GM18502 (cell line): ENCODE data around the gene HOXD3.

Experiments used
- ATAC-seq: cut with Tn5 transposase; IDR thresholded peaks from one replicate; pipeline ENCODE4 v1.9.1; 2021; ENCODE audit warnings: mild to moderate bottlenecking; ENCODE audit not compliant: unreplicated experiment, poor library complexity

The HOXD3 gene

GRCh38 chr2:176174824-176175708, 18.0 kb downstream of the HOXD3 start:
- ATAC-seq = no peak

DNA sequence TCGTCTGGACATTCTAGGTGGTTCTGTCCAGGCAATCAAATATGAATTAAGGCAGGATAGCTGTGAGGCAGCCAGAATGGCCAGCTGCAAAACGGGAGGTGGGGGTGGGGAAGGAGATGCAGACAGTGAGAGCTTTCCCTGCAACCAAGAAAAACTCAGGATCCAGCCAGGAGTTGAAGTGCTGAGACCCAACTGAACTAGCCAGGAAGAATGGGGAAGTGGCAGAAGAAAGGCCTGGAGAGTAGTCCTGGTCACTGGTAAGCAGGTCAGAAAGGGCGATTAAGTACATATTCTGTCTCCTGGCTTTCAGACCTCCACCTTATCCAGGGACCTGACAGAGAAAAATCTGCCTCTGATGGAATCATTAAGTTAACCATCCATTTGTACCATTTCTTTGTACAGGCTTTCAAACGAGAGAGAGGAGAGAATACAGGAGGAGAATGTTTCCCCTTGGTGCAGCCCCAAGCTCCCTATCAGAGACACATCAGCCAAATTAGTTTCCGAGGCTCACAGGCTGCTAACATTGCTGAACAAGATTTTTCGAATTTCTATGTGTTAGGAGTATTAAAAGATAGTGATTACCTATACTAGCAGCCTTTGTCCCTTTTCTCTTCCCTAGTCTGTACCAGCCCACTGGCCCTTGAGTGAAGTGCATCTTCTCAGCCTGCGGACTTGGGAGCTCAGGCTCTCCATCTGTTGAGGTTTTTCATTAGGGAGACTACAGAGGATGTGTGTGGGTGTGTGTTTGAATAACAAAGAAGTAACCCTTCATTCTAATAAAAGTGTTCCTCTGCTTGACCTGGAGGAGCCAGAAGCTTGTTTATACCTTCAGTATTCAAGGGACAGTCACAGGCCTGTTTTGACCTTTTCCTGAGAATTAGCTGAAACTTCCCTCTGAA, 18.9 kb downstream of the HOXD3 start:
- ATAC-seq = no peak

DNA sequence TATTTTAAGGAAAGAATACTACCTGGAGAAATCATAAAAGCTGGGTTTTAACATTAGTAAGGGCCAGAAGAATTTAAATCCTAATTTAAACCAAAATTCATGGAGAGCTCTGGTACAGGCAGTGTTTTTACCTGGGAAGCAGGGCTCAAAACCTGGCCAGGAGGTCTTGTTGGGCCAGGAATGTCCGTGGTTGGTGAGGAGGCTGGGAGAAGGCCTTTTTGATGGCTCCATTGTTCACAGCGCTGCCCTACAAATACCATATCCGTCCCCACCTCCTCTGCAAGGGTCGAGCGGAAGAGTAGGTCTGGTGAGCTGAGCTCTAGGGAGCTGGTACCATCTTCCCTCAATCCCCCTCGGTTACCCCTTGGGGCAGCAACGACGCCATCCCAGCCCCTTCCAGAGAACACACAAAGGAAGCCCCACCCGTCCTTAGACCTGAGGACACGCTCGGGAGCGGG, 20.5 kb downstream of the HOXD3 start:
- ATAC-seq = no peak

DNA sequence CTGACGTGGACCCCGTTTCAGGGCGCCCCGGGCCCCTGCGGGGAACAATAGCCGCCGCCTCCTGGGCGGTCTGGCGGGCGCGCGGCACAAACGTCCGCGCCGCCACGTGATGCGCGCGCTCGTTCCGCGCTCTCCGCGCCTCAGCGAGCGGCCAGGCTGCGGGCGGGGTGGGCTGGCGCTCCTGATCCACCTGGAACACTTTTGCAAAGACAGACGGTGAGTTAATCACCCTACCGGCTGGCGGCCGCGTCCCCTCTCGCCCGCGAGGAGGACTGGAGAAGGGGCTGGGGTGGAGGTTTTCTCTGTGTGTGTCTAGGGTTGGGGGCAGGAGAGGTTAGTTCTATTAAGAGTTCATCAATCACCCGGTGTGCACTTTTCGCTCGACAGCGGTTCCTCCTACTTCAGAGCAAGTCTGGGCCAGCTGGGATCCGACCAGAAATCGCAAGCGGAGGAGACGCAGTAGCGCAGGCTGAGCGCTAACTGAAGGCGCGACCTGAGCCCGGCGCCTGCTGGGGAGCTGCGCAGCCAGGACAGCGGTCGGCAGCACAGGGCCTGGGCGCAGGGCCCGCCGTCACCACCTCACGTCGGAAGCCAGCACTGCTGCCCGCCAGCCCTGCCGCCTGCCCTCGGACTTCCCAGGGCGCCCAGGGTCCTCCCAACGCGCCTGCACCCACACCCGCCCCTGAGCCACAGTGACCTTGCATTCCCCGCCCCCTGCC, 21.1 kb downstream of the HOXD3 start:
- ATAC-seq = no peak

GRCh38 chr2:176178757-176179295, 21.7 kb downstream of the HOXD3 start:
- no peak for ATAC-seq

DNA sequence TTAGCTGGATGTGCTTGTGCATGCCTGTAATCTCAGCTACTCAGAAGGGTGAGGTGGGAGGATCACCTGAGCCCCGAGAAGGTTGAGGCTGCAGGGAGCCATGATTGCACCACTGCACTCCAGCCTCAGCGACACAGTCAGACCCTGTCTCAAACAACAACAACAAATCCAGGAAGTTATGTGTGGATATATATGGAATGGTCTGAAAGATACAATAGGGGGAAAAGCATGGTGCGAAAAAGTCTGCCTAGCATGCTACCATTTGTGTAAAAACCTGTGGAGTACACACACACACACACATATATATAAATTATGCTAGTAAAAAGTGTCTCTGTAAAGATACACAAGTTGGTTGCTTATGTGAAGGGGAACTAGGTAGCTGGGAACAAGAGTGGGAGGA, 24.4 kb downstream of the HOXD3 start:
- ATAC-seq = no peak

GRCh38 chr2:176182671-176183070, 25.6 kb downstream of the HOXD3 start:
- ATAC-seq = no peak

GRCh38 chr2:176184749-176185148, 27.6 kb downstream of the HOXD3 start:
- ATAC-seq = no peak

DNA sequence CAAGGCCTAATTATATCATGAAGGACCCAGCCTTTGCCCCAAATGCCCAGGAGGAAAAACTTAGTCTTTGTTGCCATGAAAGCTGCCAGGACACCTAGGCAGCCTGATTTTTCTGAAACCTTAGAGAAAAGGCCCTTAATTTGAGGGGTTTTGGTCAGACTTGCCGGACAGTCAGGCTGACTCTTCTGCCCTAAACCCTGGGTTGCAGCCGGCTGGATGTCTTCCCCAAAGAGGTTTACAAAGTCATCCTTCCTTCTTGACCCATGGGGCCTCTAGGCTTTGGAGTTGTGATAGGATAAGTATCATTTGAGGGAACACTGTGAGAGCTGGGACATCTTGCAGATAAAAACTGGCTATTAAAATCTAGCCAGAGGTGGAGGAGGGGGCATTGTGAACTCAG, 28.9 kb downstream of the HOXD3 start:
- no peak for ATAC-seq

GRCh38 chr2:176187200-176187898, 30.2 kb downstream of the HOXD3 start:
- no peak for ATAC-seq

DNA sequence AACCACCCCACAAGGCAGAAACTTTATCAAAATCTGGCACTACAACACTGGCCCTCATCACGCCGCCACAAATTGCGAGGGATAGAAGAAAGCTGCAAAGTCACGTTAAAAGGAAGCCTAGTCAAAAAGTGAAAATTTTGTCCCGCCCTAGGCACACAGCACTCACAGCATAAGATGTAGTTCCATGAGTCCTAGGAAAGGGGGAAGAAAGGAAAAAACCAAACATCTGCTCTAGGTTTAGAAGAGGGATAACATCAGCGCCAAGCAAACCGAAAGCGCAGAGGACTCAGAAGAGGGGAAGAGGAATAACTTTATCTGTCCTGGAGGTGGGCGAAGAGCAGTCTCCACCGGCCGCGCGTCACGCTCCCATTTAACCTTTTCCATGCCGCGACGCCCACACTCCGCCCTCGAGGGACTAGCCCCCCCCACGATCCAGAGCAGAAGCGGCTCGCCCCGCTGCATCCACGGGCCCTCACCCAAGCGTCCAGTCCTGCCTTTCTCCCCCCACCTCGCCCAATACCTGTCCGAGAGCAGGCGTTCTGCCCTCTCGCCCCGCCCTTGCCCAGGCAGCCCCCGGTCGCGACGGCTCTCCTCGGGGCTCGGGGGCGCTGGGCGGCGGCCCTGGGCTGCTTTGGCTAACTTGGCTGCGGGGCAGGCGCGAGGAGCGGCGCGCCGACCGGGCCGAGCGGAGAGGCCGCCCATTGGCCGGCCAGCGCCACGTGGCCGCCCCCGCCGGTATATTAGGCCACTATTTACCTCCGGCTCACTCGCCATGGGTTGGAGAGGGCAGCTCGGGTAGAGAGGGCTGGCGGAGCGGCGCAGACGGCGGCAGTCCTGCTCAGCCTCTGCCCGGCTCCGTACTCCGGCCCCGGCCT, 31.0 kb downstream of the HOXD3 start, which contains the start of gene HOXD1:
Gene HOXD1, plus strand, starts transcription at position 770 of the 875 bp plus-strand sequence. CDS start 134 bp downstream, outside the sequence.
- ATAC-seq = no peak

- ATAC-seq = no peak
Observed at GRCh38 chr2:176188774-176189680, 31.9 kb downstream of the HOXD3 start.

- no peak for ATAC-seq
Observed at GRCh38 chr2:176189681-176190641, 32.9 kb downstream of the HOXD3 start.

DNA sequence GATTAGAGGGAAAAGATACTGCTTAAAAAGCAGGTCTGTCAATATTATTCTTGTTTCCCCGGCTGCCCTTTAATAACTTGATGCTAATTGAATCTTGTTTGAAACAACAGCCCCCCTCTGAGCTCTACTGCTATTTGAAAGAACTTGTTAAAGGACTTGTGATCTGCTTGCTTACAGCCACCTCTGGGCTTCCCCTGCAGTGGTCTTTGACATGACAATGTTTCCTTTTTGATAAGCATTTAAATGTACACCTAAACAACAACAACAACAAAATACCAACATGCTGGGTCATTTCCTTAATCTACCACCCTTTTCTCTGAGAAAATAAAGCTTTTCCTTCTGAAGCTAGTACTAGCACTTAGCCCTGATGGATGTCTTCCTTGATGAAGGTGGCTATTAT, 35.2 kb downstream of the HOXD3 start:
- no peak for ATAC-seq

DNA sequence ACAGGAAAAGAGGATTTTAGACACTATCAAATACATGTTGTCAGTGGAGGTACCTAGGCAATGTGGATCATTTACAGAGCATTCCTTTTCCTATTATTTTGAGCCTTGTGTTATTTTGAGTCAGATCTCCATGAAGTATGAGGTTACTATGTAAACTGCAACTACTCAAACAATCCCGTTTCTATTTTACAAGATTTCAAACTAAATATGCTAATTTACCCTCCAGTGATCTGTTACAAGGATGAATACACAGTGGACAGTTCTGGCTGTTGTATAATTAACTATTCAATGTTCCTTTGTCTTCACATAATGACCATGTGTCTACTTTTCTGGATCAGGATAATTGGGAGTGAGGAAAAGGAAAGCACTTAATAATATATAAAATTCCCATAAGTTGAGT, 35.9 kb downstream of the HOXD3 start:
- no peak for ATAC-seq

DNA sequence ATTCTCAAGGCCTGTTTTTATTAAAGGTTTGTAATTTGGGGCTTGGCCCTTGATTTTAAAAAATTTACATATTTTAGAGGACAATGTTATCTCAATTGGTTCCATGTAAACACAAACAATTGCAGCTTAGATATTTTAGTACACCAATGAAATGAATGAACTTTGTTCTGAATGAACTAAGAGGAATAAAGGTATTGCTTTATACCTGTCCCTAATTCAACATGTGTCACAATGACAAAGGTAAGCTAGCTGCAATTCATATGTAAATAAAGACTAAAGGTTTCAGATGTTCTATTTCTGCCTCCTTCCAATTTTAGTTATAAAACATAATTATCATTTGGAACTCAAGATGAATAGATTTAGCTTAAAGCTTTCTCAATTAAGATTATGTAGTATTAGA, 42.8 kb downstream of the HOXD3 start:
- no peak for ATAC-seq
